H9 (cell line): ENCODE results near the gene PIP4K2A. TPM values are rescaled to one million over a fixed set of nuclear protein-coding genes. Genes with fewer than 3 reads are reported as not detected.

ENCODE experiments used
- DNase-seq: peaks from one replicate; pipeline ENCODE4 v3.0.0-alpha.2; 2017
- H2AFZ ChIP-seq: one replicate; pipeline ENCODE4 v1.6.1; 2013; ENCODE audit warnings: mild to moderate bottlenecking, low read length, control low read depth, moderate library complexity
- H2AK5ac ChIP-seq: 2 replicates; pipeline ENCODE4 v1.6.1; 2013; ENCODE audit warnings: low read length, control low read depth, mixed read lengths; ENCODE audit not compliant: insufficient read length
- H2BK120ac ChIP-seq: one replicate; pipeline ENCODE4 v1.6.1; 2013; ENCODE audit warnings: low read depth, mild to moderate bottlenecking, low read length, control low read depth, inconsistent platforms; ENCODE audit not compliant: poor library complexity, severe bottlenecking
- H2BK12ac ChIP-seq: 2 replicates; pipeline ENCODE4 v1.6.1; 2013; ENCODE audit warnings: low read length, control low read depth, mixed read lengths, low read depth; ENCODE audit not compliant: insufficient read length
- H2BK15ac ChIP-seq: 2 replicates; pipeline ENCODE4 v1.6.1; 2013; ENCODE audit warnings: low read depth, low read length, control low read depth
- H2BK20ac ChIP-seq: one replicate; pipeline ENCODE4 v1.6.1; 2013; ENCODE audit warnings: low read depth, mild to moderate bottlenecking, low read length, control low read depth, inconsistent platforms; ENCODE audit not compliant: poor library complexity, severe bottlenecking
- H2BK5ac ChIP-seq: 2 replicates; pipeline ENCODE4 v1.6.1; 2013; ENCODE audit warnings: low read length, control low read depth, mixed read lengths; ENCODE audit not compliant: insufficient read length
- H3K14ac ChIP-seq: 2 replicates; pipeline ENCODE4 v1.6.1; 2013; ENCODE audit warnings: low read length, control low read depth; ENCODE audit not compliant: insufficient read depth
- H3K18ac ChIP-seq: 2 replicates; pipeline ENCODE4 v1.6.1; 2013; ENCODE audit warnings: low read depth, mild to moderate bottlenecking, mixed read lengths, low read length, control low read depth; ENCODE audit not compliant: insufficient read length
- H3K23ac ChIP-seq: 2 replicates; pipeline ENCODE4 v1.6.1; 2013; ENCODE audit warnings: low read length, control low read depth, mixed read lengths, low read depth; ENCODE audit not compliant: insufficient read length
- H3K23me2 ChIP-seq: 2 replicates; pipeline ENCODE4 v1.6.1; 2013; ENCODE audit warnings: low read depth, mild to moderate bottlenecking, mixed read lengths, low read length, control low read depth; ENCODE audit not compliant: insufficient read length, poor library complexity, severe bottlenecking
- H3K27ac ChIP-seq: 2 replicates; pipeline ENCODE4 v1.5.1; 2013; ENCODE audit warnings: low read length, control low read depth, mixed read lengths, low read depth; ENCODE audit not compliant: insufficient read length
- H3K27me3 ChIP-seq: 2 replicates; pipeline ENCODE4 v1.6.1; 2013; ENCODE audit warnings: low read length, control low read depth, inconsistent platforms; ENCODE audit not compliant: insufficient read depth
- H3K4ac ChIP-seq: 2 replicates; pipeline ENCODE4 v1.6.1; 2013; ENCODE audit warnings: low read depth, mild to moderate bottlenecking, control low read depth, inconsistent platforms, low read length, moderate library complexity
- H3K4me1 ChIP-seq: 2 replicates; pipeline ENCODE4 v1.6.1; 2013; ENCODE audit warnings: low read length, control low read depth, inconsistent platforms; ENCODE audit not compliant: insufficient read depth
- H3K4me2 ChIP-seq: 2 replicates; pipeline ENCODE4 v1.6.1; 2013; ENCODE audit warnings: low read length, control low read depth, mixed read lengths; ENCODE audit not compliant: insufficient read length, insufficient read depth
- H3K56ac ChIP-seq: 2 replicates; pipeline ENCODE4 v1.6.1; 2013; ENCODE audit warnings: low read depth, mild to moderate bottlenecking, mixed read lengths, low read length, control low read depth; ENCODE audit not compliant: insufficient read length
- H3K79me1 ChIP-seq: 2 replicates; pipeline ENCODE4 v1.6.1; 2013; ENCODE audit warnings: low read depth, mild to moderate bottlenecking, moderate library complexity, low read length, control low read depth, inconsistent platforms; ENCODE audit not compliant: insufficient read depth, poor library complexity, severe bottlenecking
- H3K79me2 ChIP-seq: 2 replicates; pipeline ENCODE4 v1.6.1; 2013; ENCODE audit warnings: low read length, control low read depth, inconsistent platforms; ENCODE audit not compliant: insufficient read depth
- H3K9ac ChIP-seq: 2 replicates; pipeline ENCODE4 v1.6.1; 2013; ENCODE audit warnings: low read length, control low read depth, mixed read lengths; ENCODE audit not compliant: insufficient read length; ENCODE audit errors: extremely low read depth
- H3K9me3 ChIP-seq: one replicate; pipeline ENCODE4 v1.6.1; 2013; ENCODE audit warnings: low read depth, low read length, inconsistent platforms; ENCODE audit not compliant: control insufficient read depth
- H3T11ph ChIP-seq: one replicate; pipeline ENCODE4 v1.6.1; 2013; ENCODE audit warnings: mild to moderate bottlenecking, low read length, control low read depth, inconsistent platforms
- H4K20me1 ChIP-seq: one replicate; pipeline ENCODE4 v1.6.1; 2013; ENCODE audit not compliant: control insufficient read depth, insufficient read length, insufficient read depth
- H4K5ac ChIP-seq: 2 replicates; pipeline ENCODE4 v1.6.1; 2013; ENCODE audit warnings: low read depth, mild to moderate bottlenecking, mixed read lengths, low read length, control low read depth; ENCODE audit not compliant: insufficient read length
- H4K8ac ChIP-seq: replicated peaks from 2 replicates; pipeline ENCODE4 v1.6.1; 2013; ENCODE audit warnings: low read length, control low read depth, mixed read lengths, low read depth; ENCODE audit not compliant: insufficient read length
- H4K91ac ChIP-seq: 2 replicates; pipeline ENCODE4 v1.6.1; 2013; ENCODE audit warnings: low read depth, mild to moderate bottlenecking, moderate library complexity, mixed read lengths, low read length, control low read depth; ENCODE audit not compliant: insufficient read length
- H3K27ac Mint-ChIP-seq, 3 experiments: 2 replicates in 2 of 3; 3 replicates in 1 of 3; pipeline ENCODE4 v1.8.0; 2020 to 2021; ENCODE audit warnings: mixed read lengths in 3 of 3, mild to moderate bottlenecking in 1 of 3, moderate library complexity in 1 of 3
- H3K27me3 Mint-ChIP-seq: 2 replicates; pipeline ENCODE4 v1.8.0; 2021; ENCODE audit warnings: low read depth, mild to moderate bottlenecking, moderate library complexity, mixed read lengths
- H3K36me3 Mint-ChIP-seq, 3 experiments: 2 replicates in 2 of 3; 3 replicates in 1 of 3; pipeline ENCODE4 v1.8.0; 2020 to 2021; ENCODE audit warnings: low read depth in 3 of 3, mixed read lengths in 3 of 3; ENCODE audit not compliant: insufficient read depth in 1 of 3
- H3K4me1 Mint-ChIP-seq, 2 experiments: 2 replicates each; pipeline ENCODE4 v1.8.0; 2020; ENCODE audit warnings: mixed read lengths in 2 of 2
- H3K4me3 Mint-ChIP-seq, 2 experiments: 2 replicates in 1 of 2; 3 replicates in 1 of 2; pipeline ENCODE4 v1.8.0; 2020 to 2021; ENCODE audit warnings: mild to moderate bottlenecking in 2 of 2, mixed read lengths in 2 of 2, moderate library complexity in 1 of 2
- H3K9me3 Mint-ChIP-seq, 2 experiments: 2 replicates in 1 of 2; 3 replicates in 1 of 2; pipeline ENCODE4 v1.8.0; 2020; ENCODE audit warnings: mild to moderate bottlenecking in 2 of 2, mixed read lengths in 2 of 2, moderate library complexity in 1 of 2
- CTCF ChIP-seq: fragments of 200-600 bp; sonication (generic); conservative IDR thresholded peaks from 3 replicates; pipeline ENCODE4 v1.8.0; 2021; ENCODE audit warnings: antibody characterized with exemption, mild to moderate bottlenecking
- WGBS: extraction: QIAGEN DNeasy Blood & Tissue Kit; methylation state at CpG from one replicate; pipeline ENCODE4 v1.1.7; 2013; ENCODE audit warnings: missing lambda C conversion rate, low lambda C conversion rate, mixed read lengths; ENCODE audit not compliant: insufficient read length; ENCODE audit errors: extremely low coverage; 5-methylcytosine and 5-hydroxymethylcytosine counted together
- total RNA-seq: library from RNA; stranded (reverse); gene quantifications from 2 replicates; pipeline ENCODE4 v1.2.1, GENCODE V29; 2021

PIP4K2A gene
- total RNA-seq, 1 experiment from 2014 or later: 33.6 TPM

GRCh38 chr10:22599636-22600228, 114.6 kb downstream of the PIP4K2A start:
- H3K36me3 Mint-ChIP-seq: peaks cover 0 to 10% (median 6%) of the 10 kb centered on the region in 3 experiments; a peak in 5 of 7 replicates
- no peaks in the 10 kb centered on the region for H3K23me2 ChIP-seq
- H3K14ac ChIP-seq: no peak overlapping the region
- H3K4me3 Mint-ChIP-seq: no peak overlapping the region
- H3K79me1 ChIP-seq: no peaks in the 10 kb centered on the region
- no peaks in the 10 kb centered on the region for H3K9me3 ChIP-seq
- no peak overlapping the region for H4K91ac ChIP-seq
- no peak overlapping the region for H3K18ac ChIP-seq
- no peak overlapping the region for H2BK12ac ChIP-seq
- peaks cover 2% of the 10 kb centered on the region; the same call in 1 of the 2 replicates for H3K4me1 ChIP-seq
- no peak overlapping the region for H2AK5ac ChIP-seq
- peak overlapping the region in 2 of 3 experiments; percentile 26 to 66; a peak in 2 of 7 replicates for H3K27ac Mint-ChIP-seq
- no peak overlapping the region for H3K9ac ChIP-seq
- DNase-seq: no peak
- H3K27ac ChIP-seq: no peak overlapping the region
- H3K4ac ChIP-seq: no peak overlapping the region
- H3K4me2 ChIP-seq: no peak overlapping the region
- no peak overlapping the region for H2BK15ac ChIP-seq
- H4K8ac ChIP-seq: no peak overlapping the region
- no peak overlapping the region for H2BK20ac ChIP-seq
- no peak overlapping the region for H2AFZ ChIP-seq
- H3K56ac ChIP-seq: no peak overlapping the region
- H3K23ac ChIP-seq: no peak overlapping the region
- no peak for TF ChIP-seq CTCF
- H3K27me3 Mint-ChIP-seq: no peaks in the 10 kb centered on the region
- H4K20me1 ChIP-seq: no peaks in the 10 kb centered on the region
- H3K4me1 Mint-ChIP-seq: peaks cover 5 to 12% of the 10 kb centered on the region in 2 experiments; a peak in 3 of 4 replicates
- no peaks in the 10 kb centered on the region for H3K9me3 Mint-ChIP-seq
- H3T11ph ChIP-seq: no peak overlapping the region
- H2BK120ac ChIP-seq: no peak overlapping the region
- WGBS: no CpG with 5 or more reads among the region's 11 CpGs
- H2BK5ac ChIP-seq: no peak overlapping the region
- no peaks in the 10 kb centered on the region for H3K27me3 ChIP-seq
- H4K5ac ChIP-seq: no peak overlapping the region
- no peaks in the 10 kb centered on the region for H3K79me2 ChIP-seq
